NCI-H2196 (cell line): Measurements from ENCODE around the gene SH2B2.

Experiments
- DNase-seq: peaks from one replicate; lab custom pipeline; 2025; ENCODE audit not compliant: unreplicated experiment; lab: John Stamatoyannopoulos, UW

Gene SH2B2

GRCh38 chr7:102264367-102264891 is 22.2 kb upstream of the SH2B2 start:
- no peak for DNase-seq

- no peak for DNase-seq
Observed at GRCh38 chr7:102266541-102266940, 20.1 kb upstream of the SH2B2 start.

GRCh38 chr7:102268635-102269034 is 18.0 kb upstream of the SH2B2 start:
- no peak for DNase-seq

GRCh38 chr7:102270178-102270887 is 16.3 kb upstream of the SH2B2 start:
- no peak for DNase-seq

- no peak for DNase-seq
Observed at GRCh38 chr7:102271158-102271798, 15.4 kb upstream of the SH2B2 start.

- DNase-seq = peak; percentile 83
Observed at GRCh38 chr7:102272075-102272916, 14.4 kb upstream of the SH2B2 start.

- no peak for DNase-seq
Observed at GRCh38 chr7:102272917-102273748, 13.5 kb upstream of the SH2B2 start.

- peak; percentile 93 for DNase-seq
Observed at GRCh38 chr7:102273749-102274712, 12.6 kb upstream of the SH2B2 start.

- no peak for DNase-seq
Observed at GRCh38 chr7:102275123-102275703, 11.5 kb upstream of the SH2B2 start.

GRCh38 chr7:102277901-102278300 is 8.8 kb upstream of the SH2B2 start:
- DNase-seq = no peak

- peak; percentile 49 for DNase-seq
Observed at GRCh38 chr7:102279537-102280400, 6.9 kb upstream of the SH2B2 start.

- no peak for DNase-seq
Observed at GRCh38 chr7:102280521-102280920, 6.1 kb upstream of the SH2B2 start.

- DNase-seq = no peak
Observed at GRCh38 chr7:102281785-102282184, 4.9 kb upstream of the SH2B2 start.

- DNase-seq = no peak
Observed at GRCh38 chr7:102282465-102283362, 4.0 kb upstream of the SH2B2 start.

GRCh38 chr7:102283477-102284189 is 3.0 kb upstream of the SH2B2 start:
- DNase-seq = no peak

GRCh38 chr7:102284399-102284798 is 2.3 kb upstream of the SH2B2 start:
- no peak for DNase-seq
